GM23248 (cell line): Measurements from ENCODE around the gene AGER.

Experiments used
- EZH2 ChIP-seq: fragments of 200-600 bp; sonication (generic); IDR thresholded peaks from 2 replicates; pipeline ENCODE4 v1.6.1; 2018; ENCODE audit warnings: antibody characterized with exemption, mild to moderate bottlenecking; ENCODE audit not compliant: insufficient read depth, poor library complexity, severe bottlenecking
- EZH2phosphoT487 ChIP-seq: fragments of 200-600 bp; sonication (generic); IDR thresholded peaks from 2 replicates; pipeline ENCODE4 v1.6.1; 2018; ENCODE audit warnings: antibody characterized with exemption, moderate library complexity, mild to moderate bottlenecking, low read depth; ENCODE audit not compliant: insufficient read depth

DNA sequence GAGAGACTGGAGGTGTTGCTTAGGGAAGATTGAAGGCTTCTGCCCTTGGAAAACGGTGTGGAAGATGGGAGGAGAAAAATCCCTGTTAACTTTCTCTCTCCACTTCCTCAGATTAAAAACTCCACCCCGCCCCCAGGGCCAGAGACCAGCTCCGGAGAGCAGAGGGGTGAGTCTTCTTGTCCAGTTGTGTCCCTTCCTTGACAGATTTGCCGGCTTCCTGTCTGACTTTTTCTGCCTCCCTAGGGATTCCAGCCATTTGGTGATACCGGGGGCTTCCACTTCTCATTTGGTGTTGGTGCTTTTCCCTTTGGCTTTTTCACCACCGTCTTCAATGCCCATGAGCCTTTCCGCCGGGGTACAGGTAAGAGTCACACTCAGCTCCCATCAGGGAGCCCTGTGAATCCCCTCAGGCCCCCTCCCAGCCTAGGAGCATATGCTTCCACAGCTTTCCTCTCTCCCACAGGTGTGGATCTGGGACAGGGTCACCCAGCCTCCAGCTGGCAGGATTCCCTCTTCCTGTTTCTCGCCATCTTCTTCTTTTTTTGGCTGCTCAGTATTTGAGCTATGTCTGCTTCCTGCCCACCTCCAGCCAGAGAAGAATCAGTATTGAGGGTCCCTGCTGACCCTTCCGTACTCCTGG lies 4.2 kb downstream of the AGER start:
- TF ChIP-seq EZH2phosphoT487 (no peak), EZH2 (no peak)
